HepG2 (cell line): ENCODE results near the gene PPP2R1B. TPM values are rescaled to one million over a fixed set of nuclear protein-coding genes. Genes with fewer than 3 reads are reported as not detected.

Source experiments
- CENPBD1 ChIP-seq: sonication (generic); formaldehyde crosslinking; IDR thresholded peaks from 2 replicates; pipeline ENCODE4 v1.8.0; 2022; ENCODE audit warnings: missing genetic modification reagents, low read depth, mild to moderate bottlenecking, borderline replicate concordance
- GMEB2 ChIP-seq: IDR thresholded peaks from 2 replicates; pipeline ENCODE4 v1.6.1; 2016; ENCODE audit warnings: missing biosample characterization, missing genetic modification reagents, low read depth
- HES4 ChIP-seq: sonication (generic); formaldehyde crosslinking; IDR thresholded peaks from 2 replicates; pipeline ENCODE4 v1.9.0; 2021; ENCODE audit warnings: mild to moderate bottlenecking, missing genetic modification reagents, borderline replicate concordance
- HOXD1 ChIP-seq: sonication (generic); formaldehyde crosslinking; IDR thresholded peaks from 2 replicates; pipeline ENCODE4 v1.5.0; 2020; ENCODE audit warnings: missing genetic modification reagents
- KDM3A ChIP-seq: IDR thresholded peaks from 2 replicates; pipeline ENCODE4 v1.6.1; 2018; ENCODE audit warnings: low read depth, missing compliant biosample characterization
- KLF13 ChIP-seq: sonication (generic); formaldehyde crosslinking; IDR thresholded peaks from 2 replicates; pipeline ENCODE4 v1.4.0; 2020; ENCODE audit warnings: mild to moderate bottlenecking, missing genetic modification reagents
- MEIS2 ChIP-seq: sonication (generic); formaldehyde crosslinking; IDR thresholded peaks from 2 replicates; pipeline ENCODE4 v1.9.0; 2021; ENCODE audit warnings: mild to moderate bottlenecking, missing genetic modification reagents
- NAIF1 ChIP-seq: sonication (generic); formaldehyde crosslinking; IDR thresholded peaks from 2 replicates; pipeline ENCODE4 v1.5.0; 2020; ENCODE audit warnings: mild to moderate bottlenecking, missing genetic modification reagents, borderline replicate concordance
- PAXIP1 ChIP-seq: sonication (generic); formaldehyde crosslinking; conservative IDR thresholded peaks from 2 replicates; pipeline ENCODE4 v1.4.0; 2020; ENCODE audit warnings: mild to moderate bottlenecking, missing genetic modification reagents, moderate library complexity
- TEAD2 ChIP-seq: sonication (generic); formaldehyde crosslinking; IDR thresholded peaks from 2 replicates; pipeline ENCODE4 v1.9.0; 2021; ENCODE audit warnings: missing genetic modification reagents
- ZBTB25 ChIP-seq: IDR thresholded peaks from 2 replicates; pipeline ENCODE4 v1.6.1; 2018; ENCODE audit warnings: missing genetic modification reagents
- ZBTB26 ChIP-seq: IDR thresholded peaks from 2 replicates; pipeline ENCODE4 v1.6.1; 2016; ENCODE audit warnings: missing compliant biosample characterization, missing genetic modification reagents, borderline replicate concordance
- ZNF333 ChIP-seq: sonication (generic); formaldehyde crosslinking; IDR thresholded peaks from 2 replicates; pipeline ENCODE4 v1.4.0; 2020; ENCODE audit warnings: mild to moderate bottlenecking, missing genetic modification reagents, borderline replicate concordance
- ZNF337 ChIP-seq: sonication (generic); formaldehyde crosslinking; IDR thresholded peaks from 2 replicates; pipeline ENCODE4 v1.5.1; 2020; ENCODE audit warnings: missing genetic modification reagents, low read depth, mild to moderate bottlenecking, borderline replicate concordance
- ZNF513 ChIP-seq: sonication (generic); formaldehyde crosslinking; conservative IDR thresholded peaks from 2 replicates; pipeline ENCODE4 v1.5.0; 2020; ENCODE audit warnings: missing genetic modification reagents
- ZNF550 ChIP-seq: sonication (generic); formaldehyde crosslinking; IDR thresholded peaks from 2 replicates; pipeline ENCODE4 v1.4.0; 2020; ENCODE audit warnings: mild to moderate bottlenecking, missing genetic modification reagents, borderline replicate concordance
- ZNF597 ChIP-seq: sonication (generic); formaldehyde crosslinking; IDR thresholded peaks from 2 replicates; pipeline ENCODE4 v1.5.0; 2020; ENCODE audit warnings: missing genetic modification reagents
- ZNF879 ChIP-seq: sonication (generic); formaldehyde crosslinking; IDR thresholded peaks from 2 replicates; pipeline ENCODE4 v1.8.1; 2023; ENCODE audit warnings: missing genetic modification reagents
- polyA plus RNA-seq, 8 experiments: library from polyadenylated mRNA; depleted of rRNA in 3 of 8; stranded (reverse) in 7 of 8; unstranded in 1 of 8; fragments of >200 nt; fragmentation: Illumina TruSeq in 4 of 8; extraction: Trizol in 4 of 8; gene quantifications; 2 replicates each; pipeline versions ENCODE4 v1.2.1 to v1.2.3, GENCODE V29; 2011 to 2016; ENCODE audit warnings: low read depth in 4 of 8, missing spikeins in 1 of 8, mixed read lengths in 1 of 8; ENCODE audit not compliant: insufficient read depth in 1 of 8
- total RNA-seq, 5 experiments: library from RNA; depleted of rRNA; stranded (reverse); fragments of >200 nt; fragmentation: Illumina TruSeq; extraction: Trizol; gene quantifications; 2 replicates each; pipeline ENCODE4 v1.2.3, GENCODE V29; 2016; ENCODE audit warnings: low read depth in 1 of 5

Gene PPP2R1B
- total and polyA plus RNA-seq, 2 of the 13 experiments (the other 11 are each of a cell fraction or from before 2014, with no cell fraction given), result 22.1 to 56.8 TPM

GRCh38 chr11:111720801-111721494 is 45.2 kb downstream of the PPP2R1B start (continued):
- TF ChIP-seq ZBTB25 (CRISPR knock-in tag), result no peak
- TF ChIP-seq ZBTB26, result no peak
- TF ChIP-seq GMEB2 (CRISPR knock-in tag), result no peak
- TF ChIP-seq ZNF550 (CRISPR knock-in tag), result no peak
- no peak for TF ChIP-seq CENPBD1 (CRISPR knock-in tag)
- TF ChIP-seq KDM3A (CRISPR knock-in tag), result no peak
- no peak for TF ChIP-seq ZNF879 (CRISPR knock-in tag)
- TF ChIP-seq PAXIP1 (CRISPR knock-in tag), result peak; percentile 60
- no peak for TF ChIP-seq ZNF337 (CRISPR knock-in tag)
- no peak for TF ChIP-seq ZNF513
- no peak for TF ChIP-seq ZNF597 (CRISPR knock-in tag)
- no peak for TF ChIP-seq TEAD2 (CRISPR knock-in tag)
- no peak for TF ChIP-seq ZNF333
- TF ChIP-seq MEIS2 (CRISPR knock-in tag), result no peak
- TF ChIP-seq NAIF1 (CRISPR knock-in tag), result no peak
- TF ChIP-seq HOXD1 (CRISPR knock-in tag), result no peak
- no peak for TF ChIP-seq HES4 (CRISPR knock-in tag)
- TF ChIP-seq KLF13 (CRISPR knock-in tag), result no peak
